ENCODE data around the gene ASB15. TPM values are rescaled to one million over a fixed set of nuclear protein-coding genes. Genes with fewer than 3 reads are reported as not detected.

ASB15 gene
- total RNA-seq, 2 experiments from 2014 or later: not detected

GRCh38 chr7:123645516-123645915, 43.9 kb downstream of the ASB15 start:
- CTCF ChIA-PET: interaction anchor here (1.2 kb wide), 1 partner anchor 9 kb away, joined by 4 read pairs; no protein-coding TSS in a partner anchor
- no peak for DNase-seq
- POLR2A ChIA-PET: no interaction called here
- no peak for TF ChIP-seq CTCF (IDR thresholded peaks at IDR 0.05)
- Mint-ChIP-seq H3K4me3 (no peak overlapping the region), H3K27me3 (peaks cover 15% of the 10 kb centered on the region), H3K4me1 (ENCODE audit: low read depth) (no peaks in the 10 kb centered on the region), H3K9me3 (no peaks in the 10 kb centered on the region), H3K36me3 (ENCODE audit: low read depth) (no peaks in the 10 kb centered on the region), H3K27ac (no peak overlapping the region)
- ATAC-seq: no peak
- intact Hi-C loops (cut with micrococcal nuclease): no loop called here

- no peak overlapping the region for H3K4me3 Mint-ChIP-seq
- CTCF ChIA-PET: no interaction called here
- DNase-seq (no peak), ATAC-seq (no peak)
- POLR2A ChIA-PET: no interaction called here
- H3K27me3 Mint-ChIP-seq: peaks cover 16% of the 10 kb centered on the region
- no peaks in the 10 kb centered on the region for H3K9me3 Mint-ChIP-seq
- intact Hi-C loops (cut with micrococcal nuclease): no loop called here
- no peaks in the 10 kb centered on the region for H3K4me1 Mint-ChIP-seq (ENCODE audit: low read depth)
- no peak overlapping the region for H3K27ac Mint-ChIP-seq
- H3K36me3 Mint-ChIP-seq (ENCODE audit: low read depth): no peaks in the 10 kb centered on the region
- TF ChIP-seq CTCF (IDR thresholded peaks at IDR 0.05): no peak
Observed at GRCh38 chr7:123647106-123647730, 45.6 kb downstream of the ASB15 start.

- POLR2A ChIA-PET: no interaction called here
- H3K27me3 Mint-ChIP-seq: peaks cover 10% of the 10 kb centered on the region
- H3K4me1 Mint-ChIP-seq (ENCODE audit: low read depth): no peaks in the 10 kb centered on the region
- no peaks in the 10 kb centered on the region for H3K9me3 Mint-ChIP-seq
- CTCF ChIA-PET: interaction anchor here (1.6 kb wide), 1 partner anchor 222 kb away, joined by 3 read pairs; no protein-coding TSS in a partner anchor
- no peak overlapping the region for H3K4me3 Mint-ChIP-seq
- intact Hi-C loops (cut with micrococcal nuclease): no loop called here
- no peak for TF ChIP-seq CTCF (IDR thresholded peaks at IDR 0.05)
- ATAC-seq (no peak), DNase-seq (no peak)
- H3K27ac Mint-ChIP-seq: no peak overlapping the region
- no peaks in the 10 kb centered on the region for H3K36me3 Mint-ChIP-seq (ENCODE audit: low read depth)
Observed at GRCh38 chr7:123649964-123650363, 48.3 kb downstream of the ASB15 start.

- DNase-seq (no peak), ATAC-seq (no peak)
- intact Hi-C loops (cut with micrococcal nuclease): no loop called here
- no peak for TF ChIP-seq CTCF (IDR thresholded peaks at IDR 0.05)
- H3K4me3 Mint-ChIP-seq: no peak overlapping the region
- POLR2A ChIA-PET: no interaction called here
- H3K27ac Mint-ChIP-seq: no peak overlapping the region
- H3K36me3 Mint-ChIP-seq (ENCODE audit: low read depth): no peaks in the 10 kb centered on the region
- H3K9me3 Mint-ChIP-seq: no peaks in the 10 kb centered on the region
- H3K4me1 Mint-ChIP-seq (ENCODE audit: low read depth): no peaks in the 10 kb centered on the region
- peaks cover 8% of the 10 kb centered on the region for H3K27me3 Mint-ChIP-seq
- CTCF ChIA-PET: interaction anchor here (0.8 to 1.6 kb wide), 2 partner anchors 9 to 222 kb away, joined by 3 read pairs; no protein-coding TSS in a partner anchor
Observed at GRCh38 chr7:123650595-123650994, 49.0 kb downstream of the ASB15 start.

GRCh38 chr7:123652406-123652805, 50.8 kb downstream of the ASB15 start:
- DNase-seq (no peak), ATAC-seq (no peak)
- peaks cover 9% of the 10 kb centered on the region for H3K27me3 Mint-ChIP-seq
- H3K4me1 Mint-ChIP-seq (ENCODE audit: low read depth): no peaks in the 10 kb centered on the region
- H3K36me3 Mint-ChIP-seq (ENCODE audit: low read depth): no peaks in the 10 kb centered on the region
- H3K9me3 Mint-ChIP-seq: no peaks in the 10 kb centered on the region
- POLR2A ChIA-PET: no interaction called here
- CTCF ChIA-PET: no interaction called here
- H3K27ac Mint-ChIP-seq: no peak overlapping the region
- intact Hi-C loops (cut with micrococcal nuclease): no loop called here
- no peak overlapping the region for H3K4me3 Mint-ChIP-seq
- no peak for TF ChIP-seq CTCF (IDR thresholded peaks at IDR 0.05)

Data from activated CD8-positive, alpha-beta T cell treated with anti-CD3 and anti-CD28 coated beads for 36 hours (primary cell).